WTC11 (cell line): ENCODE data around the gene LEFTY2. TPM values are rescaled to one million over a fixed set of nuclear protein-coding genes. Genes with fewer than 3 reads are reported as not detected.
"Not testable (repeated sequence)": the region's sequence is repeated elsewhere in the genome, so short reads cannot be mapped to it uniquely, and the experiment has no call there.

Experiments used
- ATAC-seq: fragments of 200-7000 bp; cut with Tn5 transposase; 2 replicates; pipeline ENCODE4 v1.10.0; 2021; ENCODE audit warnings: mild to moderate bottlenecking, moderate library complexity
- CTCF ChIA-PET: fragments of 300-600 bp; sonication (Branson Sonifier 250); formaldehyde crosslinking; loops from one replicate; lab custom pipeline; 2021; ENCODE audit warnings: antibody characterized with exemption; lab: Charles Lee
- POLR2A ChIA-PET: fragments of 350-600 bp; sonication (Branson Sonifier 250); formaldehyde crosslinking; loops from one replicate; lab custom pipeline; 2021; ENCODE audit warnings: antibody characterized with exemption; lab: Charles Lee
- DNase-seq: peaks from one replicate; pipeline ENCODE4 v3.0.0; 2021; ENCODE audit warnings: low spot score
- H3K27ac Mint-ChIP-seq: 2 replicates; pipeline ENCODE4 v1.8.0; 2021; ENCODE audit warnings: mixed read lengths
- H3K27me3 Mint-ChIP-seq: 2 replicates; pipeline ENCODE4 v1.8.0; 2021; ENCODE audit warnings: low read depth, mild to moderate bottlenecking, moderate library complexity, mixed read lengths
- H3K36me3 Mint-ChIP-seq: 2 replicates; pipeline ENCODE4 v1.8.0; 2021; ENCODE audit warnings: mixed read lengths
- H3K4me1 Mint-ChIP-seq: 2 replicates; pipeline ENCODE4 v1.8.0; 2022; ENCODE audit warnings: mixed read lengths
- H3K4me3 Mint-ChIP-seq: 2 replicates; pipeline ENCODE4 v1.8.0; 2021; ENCODE audit warnings: mild to moderate bottlenecking, moderate library complexity, mixed read lengths
- H3K9me3 Mint-ChIP-seq: 2 replicates; pipeline ENCODE4 v1.8.0; 2021; ENCODE audit warnings: mixed read lengths
- CBFB ChIP-seq: sonication (generic); formaldehyde crosslinking; IDR thresholded peaks from 2 replicates; pipeline ENCODE4 v1.8.1; 2022; ENCODE audit warnings: mild to moderate bottlenecking, low read depth, missing genetic modification reagents
- FOXP1 ChIP-seq: sonication (generic); formaldehyde crosslinking; IDR thresholded peaks from 2 replicates; pipeline ENCODE4 v1.8.0; 2022; ENCODE audit warnings: missing genetic modification reagents, mild to moderate bottlenecking, moderate library complexity, borderline replicate concordance
- IRF2 ChIP-seq: sonication (generic); formaldehyde crosslinking; IDR thresholded peaks from 2 replicates; pipeline ENCODE4 v1.8.0; 2022; ENCODE audit warnings: low read depth, missing genetic modification reagents, borderline replicate concordance
- JUN ChIP-seq: sonication (generic); formaldehyde crosslinking; IDR thresholded peaks from 2 replicates; pipeline ENCODE4 v1.8.0; 2023; ENCODE audit warnings: mild to moderate bottlenecking, missing genetic modification reagents
- KAT7 ChIP-seq: sonication (generic); formaldehyde crosslinking; IDR thresholded peaks from 2 replicates; pipeline ENCODE4 v1.8.1; 2023; ENCODE audit warnings: missing genetic modification reagents, mild to moderate bottlenecking, borderline replicate concordance
- MYBL2 ChIP-seq: sonication (generic); formaldehyde crosslinking; IDR thresholded peaks from 2 replicates; pipeline ENCODE4 v1.8.1; 2023; ENCODE audit warnings: mild to moderate bottlenecking, moderate library complexity, missing genetic modification reagents
- NFATC4 ChIP-seq: fragments of 250-450 bp; sonication (Bioruptor Pico); IDR thresholded peaks from 2 replicates; pipeline ENCODE4 v1.9.0; 2021; ENCODE audit warnings: mild to moderate bottlenecking
- NFE2L1 ChIP-seq: sonication (generic); formaldehyde crosslinking; IDR thresholded peaks from 2 replicates; pipeline ENCODE4 v1.8.1; 2023; ENCODE audit warnings: missing genetic modification reagents
- NFYB ChIP-seq: sonication (generic); formaldehyde crosslinking; conservative IDR thresholded peaks from 2 replicates; pipeline ENCODE4 v1.8.0; 2022; ENCODE audit warnings: low read depth, missing genetic modification reagents
- OVOL2 ChIP-seq: fragments of 250-450 bp; sonication (Bioruptor Pico); IDR thresholded peaks from 2 replicates; pipeline ENCODE4 v1.9.0; 2021; ENCODE audit warnings: mild to moderate bottlenecking, borderline replicate concordance
- PREB ChIP-seq: sonication (generic); formaldehyde crosslinking; IDR thresholded peaks from 2 replicates; pipeline ENCODE4 v1.8.1; 2022; ENCODE audit warnings: mild to moderate bottlenecking, missing genetic modification reagents, moderate library complexity, borderline replicate concordance
- RORB ChIP-seq: fragments of 250-450 bp; sonication (Bioruptor Pico); IDR thresholded peaks from 2 replicates; pipeline ENCODE4 v1.9.0; 2021; ENCODE audit warnings: mild to moderate bottlenecking
- TP53 ChIP-seq: sonication (generic); formaldehyde crosslinking; IDR thresholded peaks from 2 replicates; pipeline ENCODE4 v1.8.1; 2023; ENCODE audit warnings: mild to moderate bottlenecking, missing genetic modification reagents
- USF2 ChIP-seq: sonication (generic); formaldehyde crosslinking; IDR thresholded peaks from 2 replicates; pipeline ENCODE4 v1.8.1; 2023; ENCODE audit warnings: mild to moderate bottlenecking, missing genetic modification reagents, moderate library complexity
- ZBTB21 ChIP-seq: sonication (generic); formaldehyde crosslinking; IDR thresholded peaks from 2 replicates; pipeline ENCODE4 v1.8.1; 2023; ENCODE audit warnings: mild to moderate bottlenecking, missing genetic modification reagents, borderline replicate concordance
- ZNF121 ChIP-seq: sonication (generic); formaldehyde crosslinking; IDR thresholded peaks from 2 replicates; pipeline ENCODE4 v1.8.0; 2023; ENCODE audit warnings: missing genetic modification reagents
- ZNF396 ChIP-seq: fragments of 250-450 bp; sonication (Bioruptor Pico); IDR thresholded peaks from 2 replicates; pipeline ENCODE4 v1.8.0; 2021; ENCODE audit warnings: mild to moderate bottlenecking, moderate library complexity, borderline replicate concordance
- ZNF512 ChIP-seq: sonication (generic); formaldehyde crosslinking; IDR thresholded peaks from 2 replicates; pipeline ENCODE4 v1.8.1; 2022; ENCODE audit warnings: missing genetic modification reagents, borderline replicate concordance
- ZNF671 ChIP-seq: fragments of 250-450 bp; sonication (Bioruptor Pico); IDR thresholded peaks from 2 replicates; pipeline ENCODE4 v1.8.0; 2021; ENCODE audit warnings: mild to moderate bottlenecking
- total RNA-seq: library from RNA; stranded (reverse); gene quantifications from 3 replicates; pipeline ENCODE4 v1.2.3, GENCODE V29; 2021
- TF ChIP-seq, protein P1 (sequence below): sonication (generic); formaldehyde crosslinking; IDR thresholded peaks from 2 replicates; pipeline ENCODE4 v1.8.0; 2023; ENCODE audit warnings: missing genetic modification reagents
- TF ChIP-seq, protein P2 (sequence below): sonication (generic); formaldehyde crosslinking; IDR thresholded peaks from 2 replicates; pipeline ENCODE4 v1.8.0; 2022; ENCODE audit warnings: mild to moderate bottlenecking, missing genetic modification reagents

LEFTY2 gene
- total RNA-seq, 1 experiment from 2014 or later, result 15.5 TPM

DNA sequence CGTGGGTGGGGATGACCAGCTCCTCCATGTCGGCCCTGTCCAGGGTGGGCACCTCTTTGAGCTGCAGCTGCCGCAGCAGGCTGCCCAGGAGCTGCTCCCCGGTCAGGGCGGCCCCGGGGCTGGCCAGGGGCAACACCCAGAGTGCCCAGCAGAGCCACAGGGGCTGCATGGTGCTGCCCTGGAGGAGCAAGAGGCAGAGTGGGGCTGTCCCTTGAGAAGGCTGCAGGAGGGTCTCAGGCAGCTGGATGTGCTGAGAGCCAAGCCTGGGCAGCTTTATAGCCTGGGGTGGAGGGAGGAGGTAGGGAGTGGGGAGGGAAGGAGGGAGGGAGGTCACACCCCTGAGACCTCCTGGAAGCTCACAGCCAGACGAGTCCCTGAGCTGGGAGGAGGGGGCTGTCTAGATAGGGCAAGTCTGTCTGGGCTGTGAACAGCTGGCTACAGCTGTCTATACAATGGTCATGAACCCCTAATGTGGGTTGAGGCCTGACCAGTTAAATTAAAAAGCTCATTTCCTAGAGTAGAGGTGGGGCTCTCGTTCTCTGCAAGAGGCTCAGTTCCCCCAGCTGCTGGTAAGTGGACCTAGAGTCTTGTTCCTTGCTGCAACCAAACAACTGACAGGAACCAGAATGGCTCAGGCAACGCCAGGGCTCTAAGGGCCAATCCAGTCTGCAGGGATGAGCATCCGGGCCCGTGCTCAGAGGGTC, 52.0 kb downstream of the LEFTY2 start, which contains the start of gene LEFTY1:
Gene LEFTY1, minus strand, starts transcription at position 249 of the 704 bp plus-strand sequence. Its CDS starts 80 bp downstream, at position 169.
- Mint-ChIP-seq H3K36me3 (0 out of 2 replicates have a peak, but pooled peaks cover 4% of the 10 kb centered on the region), H3K4me1 (peaks cover 43% of the 10 kb centered on the region), H3K27me3 (no peaks in the 10 kb centered on the region; the same call in 1 of the 2 replicates), H3K27ac (peak within 1 kb of the TSS; percentile 78), H3K4me3 (peak within 1 kb of the TSS; percentile 69), H3K9me3 (no peaks in the 10 kb centered on the region)
- POLR2A ChIA-PET, result interaction anchor here (0.5 to 1.5 kb wide), 7 partner anchors 8 to 402 kb away, joined by 3 to 5 read pairs (median 3); partner anchors contain the start of gene PYCR2
- ATAC-seq, result peak; percentile 50
- DNase-seq, result peak; percentile 42
- CTCF ChIA-PET, result interaction anchor here (0.7 to 4.3 kb wide), 11 partner anchors 9 to 414 kb away, joined by 3 to 21 read pairs (median 6); no protein-coding TSS in a partner anchor
- TF ChIP-seq TP53 (CRISPR knock-in tag), result 0 out of 2 replicates have a peak, but pooled peaks have one; percentile 25
- TF ChIP-seq KAT7 (CRISPR knock-in tag), result peak; percentile 25; the same call in 1 of the 2 replicates
- TF ChIP-seq FOXP1 (CRISPR knock-in tag), result no peak
- 0 out of 2 replicates have a peak, but pooled peaks have one; percentile 18 for TF ChIP-seq ZBTB21

GRCh38 chr1:225888289-225888897, 52.6 kb downstream of the LEFTY2 start:
- Mint-ChIP-seq H3K9me3 (no peaks in the 10 kb centered on the region), H3K4me3 (peak overlapping the region; percentile 69), H3K27me3 (no peaks in the 10 kb centered on the region; the same call in 1 of the 2 replicates), H3K4me1 (peaks cover 48% of the 10 kb centered on the region), H3K27ac (peak overlapping the region; percentile 72; the same call in 1 of the 2 replicates), H3K36me3 (0 out of 2 replicates have a peak, but pooled peaks cover 4% of the 10 kb centered on the region)
- TF ChIP-seq, protein P1, sequence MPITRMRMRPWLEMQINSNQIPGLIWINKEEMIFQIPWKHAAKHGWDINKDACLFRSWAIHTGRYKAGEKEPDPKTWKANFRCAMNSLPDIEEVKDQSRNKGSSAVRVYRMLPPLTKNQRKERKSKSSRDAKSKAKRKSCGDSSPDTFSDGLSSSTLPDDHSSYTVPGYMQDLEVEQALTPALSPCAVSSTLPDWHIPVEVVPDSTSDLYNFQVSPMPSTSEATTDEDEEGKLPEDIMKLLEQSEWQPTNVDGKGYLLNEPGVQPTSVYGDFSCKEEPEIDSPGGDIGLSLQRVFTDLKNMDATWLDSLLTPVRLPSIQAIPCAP (CRISPR knock-in tag), result no peak
- TF ChIP-seq MYBL2 (CRISPR knock-in tag), result no peak
- TF ChIP-seq NFYB, result 0 out of 2 replicates have a peak, but pooled peaks have one; percentile 8
- no peak for TF ChIP-seq NFE2L1 (CRISPR knock-in tag)
- no peak for TF ChIP-seq USF2 (CRISPR knock-in tag)
- TF ChIP-seq JUN, result 0 out of 2 replicates have a peak, but pooled peaks have one; percentile 19
- TF ChIP-seq NFATC4 (CRISPR knock-in tag), result no peak
- TF ChIP-seq ZNF121 (CRISPR knock-in tag), result 0 out of 2 replicates have a peak, but pooled peaks have one; percentile 19
- no peak for DNase-seq
- ChIA-PET CTCF (interaction anchor here (0.7 to 4.3 kb wide), 11 partner anchors 10 to 413 kb away, joined by 3 to 21 read pairs (median 6); no protein-coding TSS in a partner anchor), POLR2A (interaction anchor here (0.5 to 1.2 kb wide), 2 partner anchors 36 to 401 kb away, joined by 3 to 5 read pairs; partner anchors contain the start of gene PYCR2)
- no peak for ATAC-seq

- ATAC-seq (peak; percentile 7), DNase-seq (peak; percentile 61)
- H3K9me3 Mint-ChIP-seq, H3K27me3 Mint-ChIP-seq, H3K36me3 Mint-ChIP-seq: not testable (repeated sequence)
- Mint-ChIP-seq H3K4me1 (peaks cover 48% of the 10 kb centered on the region), H3K4me3 (peak overlapping the region; percentile 69), H3K27ac (peak overlapping the region; percentile 72; the same call in 1 of the 2 replicates)
- CTCF ChIA-PET, result interaction anchor here (1.1 to 4.3 kb wide), 5 partner anchors 10 to 88 kb away, joined by 3 to 21 read pairs (median 13); no protein-coding TSS in a partner anchor
- POLR2A ChIA-PET, result interaction anchor here (1.2 kb wide), 1 partner anchor 36 kb away, joined by 5 read pairs; the partner anchor contains the start of gene PYCR2
Measured at GRCh38 chr1:225887554-225888288, 53.3 kb downstream of the LEFTY2 start.

DNA sequence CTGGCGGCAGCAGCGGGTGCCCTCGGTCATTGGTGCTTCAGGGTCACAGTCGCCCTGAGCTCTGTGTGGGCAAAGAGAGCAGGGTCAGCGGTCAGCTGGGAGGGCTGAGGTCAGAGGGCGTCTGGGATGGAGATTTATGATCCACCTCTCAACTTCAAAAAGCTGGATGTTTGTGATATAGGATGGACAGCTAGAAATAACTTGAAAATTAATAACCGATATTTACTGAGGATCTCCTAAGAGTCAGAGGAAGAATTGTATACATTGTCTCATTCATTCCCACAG, 54.0 kb downstream of the LEFTY2 start:
- Mint-ChIP-seq H3K9me3 (no peaks in the 10 kb centered on the region), H3K4me3 (peak overlapping the region; percentile 57), H3K27ac (no peak overlapping the region), H3K4me1 (peaks cover 48% of the 10 kb centered on the region), H3K36me3 (0 out of 2 replicates have a peak, but pooled peaks cover 4% of the 10 kb centered on the region), H3K27me3 (no peaks in the 10 kb centered on the region; the same call in 1 of the 2 replicates)
- DNase-seq (no peak), ATAC-seq (no peak)
- POLR2A ChIA-PET, result no interaction called here
- CTCF ChIA-PET, result interaction anchor here (4.3 kb wide), 1 partner anchor 10 kb away, joined by 15 read pairs; no protein-coding TSS in a partner anchor
- no peak for TF ChIP-seq ZNF396 (CRISPR knock-in tag)
- no peak for TF ChIP-seq KAT7 (CRISPR knock-in tag)
- no peak for TF ChIP-seq IRF2
- TF ChIP-seq ZNF671 (CRISPR knock-in tag), result no peak
- TF ChIP-seq ZNF512 (CRISPR knock-in tag), result no peak
- TF ChIP-seq RORB (CRISPR knock-in tag), result no peak
- TF ChIP-seq PREB, result no peak
- TF ChIP-seq, protein P2, sequence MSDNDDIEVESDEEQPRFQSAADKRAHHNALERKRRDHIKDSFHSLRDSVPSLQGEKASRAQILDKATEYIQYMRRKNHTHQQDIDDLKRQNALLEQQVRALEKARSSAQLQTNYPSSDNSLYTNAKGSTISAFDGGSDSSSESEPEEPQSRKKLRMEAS (CRISPR knock-in tag), result no peak
- no peak for TF ChIP-seq CBFB (CRISPR knock-in tag)
- TF ChIP-seq OVOL2 (CRISPR knock-in tag), result no peak
